Sigmoid colon (tissue), 7 donors: ENCODE results near the gene FOXL3. TPM values are rescaled to one million over a fixed set of nuclear protein-coding genes. Genes with fewer than 3 reads are reported as not detected.

Experiments
- DNase-seq: peaks from one replicate; pipeline ENCODE4 v3.0.0-alpha.2; 2019
- H3K27ac ChIP-seq, 4 donors: fragments of 200-600 bp; sonication (generic); one replicate each; pipeline ENCODE4 v1.5.1; 2016 to 2019; ENCODE audit warnings: mild to moderate bottlenecking in 1 of 4
- H3K27me3 ChIP-seq, 3 donors: fragments of 200-600 bp; sonication (generic); one replicate each; pipeline ENCODE4 v1.5.1; 2019; ENCODE audit warnings: mild to moderate bottlenecking in 1 of 3
- H3K36me3 ChIP-seq, 4 donors: fragments of 200-600 bp; sonication (generic); one replicate each; pipeline ENCODE4 v1.5.1; 2016 to 2019
- H3K4me1 ChIP-seq, 4 donors: fragments of 200-600 bp; sonication (generic); one replicate each; pipeline ENCODE4 v1.5.1; 2017 to 2019
- H3K4me3 ChIP-seq, 4 donors: fragments of 200-600 bp; sonication (generic); one replicate each; pipeline ENCODE4 v1.5.1; 2017 to 2019; ENCODE audit warnings: mild to moderate bottlenecking in 2 of 4, moderate library complexity in 1 of 4
- H3K9me3 ChIP-seq, 4 donors: fragments of 200-600 bp in 3 of 4; sonication (generic) in 3 of 4; one replicate each; pipeline versions ENCODE4 v1.5.1 to v1.6.1; 2013 to 2019
- EP300 ChIP-seq, 4 donors: sonication (generic); formaldehyde crosslinking; IDR thresholded peaks; one replicate each; pipeline ENCODE4 v1.6.1; 2017; ENCODE audit warnings: antibody characterized with exemption in 4 of 4
- POLR2A ChIP-seq, 2 donors: fragments of 450-650 bp; IDR thresholded peaks; one replicate each; pipeline ENCODE4 v1.6.1; 2016; ENCODE audit warnings: antibody characterized with exemption in 2 of 2, mild to moderate bottlenecking in 2 of 2, moderate library complexity in 2 of 2
- POLR2AphosphoS5 ChIP-seq, 4 donors: sonication (generic); formaldehyde crosslinking; IDR thresholded peaks; one replicate each; pipeline ENCODE4 v1.6.1; 2017; ENCODE audit warnings: antibody characterized with exemption in 4 of 4
- WGBS, 2 donors: extraction: QIAGEN DNeasy Blood & Tissue Kit; methylation state at CpG; one replicate each; pipeline ENCODE4 v1.1.7; 2013; 5-methylcytosine and 5-hydroxymethylcytosine counted together
- intact Hi-C: fragments of 100-400 bp; cut with DNase I; formaldehyde crosslinking; loops from one replicate; pipeline ENCODE4 v1.15.1; 2023
- polyA plus RNA-seq, 3 donors: library from polyadenylated mRNA; stranded (reverse); fragments of 200-250 nt; gene quantifications; one replicate each; pipeline ENCODE4 v1.2.3, GENCODE V29; 2013
- total RNA-seq, 4 donors: library from RNA; depleted of rRNA; stranded (reverse); fragments of >200 nt; gene quantifications; one replicate each; pipeline ENCODE4 v1.1.0, GENCODE V29; 2016
- TF ChIP-seq, protein P1 (sequence below), 4 experiments: fragments of 450-650 bp in 3 of 4; fragments of 200-600 bp in 1 of 4; IDR thresholded peaks; one replicate each; pipeline ENCODE4 v1.5.1; 2016 to 2019; ENCODE audit warnings: antibody characterized with exemption in 4 of 4, mild to moderate bottlenecking in 3 of 4, moderate library complexity in 2 of 4
- donor health status: healthy with polysubstance abuse.
- donor health status: Bipolar disorder and iron deficiency.
- donor health status: healthy.

The FOXL3 gene
- total and polyA plus RNA-seq, 7 donors: not detected

- no peak for TF ChIP-seq POLR2A (IDR thresholded peaks at IDR 0.05)
- TF ChIP-seq, protein P1, sequence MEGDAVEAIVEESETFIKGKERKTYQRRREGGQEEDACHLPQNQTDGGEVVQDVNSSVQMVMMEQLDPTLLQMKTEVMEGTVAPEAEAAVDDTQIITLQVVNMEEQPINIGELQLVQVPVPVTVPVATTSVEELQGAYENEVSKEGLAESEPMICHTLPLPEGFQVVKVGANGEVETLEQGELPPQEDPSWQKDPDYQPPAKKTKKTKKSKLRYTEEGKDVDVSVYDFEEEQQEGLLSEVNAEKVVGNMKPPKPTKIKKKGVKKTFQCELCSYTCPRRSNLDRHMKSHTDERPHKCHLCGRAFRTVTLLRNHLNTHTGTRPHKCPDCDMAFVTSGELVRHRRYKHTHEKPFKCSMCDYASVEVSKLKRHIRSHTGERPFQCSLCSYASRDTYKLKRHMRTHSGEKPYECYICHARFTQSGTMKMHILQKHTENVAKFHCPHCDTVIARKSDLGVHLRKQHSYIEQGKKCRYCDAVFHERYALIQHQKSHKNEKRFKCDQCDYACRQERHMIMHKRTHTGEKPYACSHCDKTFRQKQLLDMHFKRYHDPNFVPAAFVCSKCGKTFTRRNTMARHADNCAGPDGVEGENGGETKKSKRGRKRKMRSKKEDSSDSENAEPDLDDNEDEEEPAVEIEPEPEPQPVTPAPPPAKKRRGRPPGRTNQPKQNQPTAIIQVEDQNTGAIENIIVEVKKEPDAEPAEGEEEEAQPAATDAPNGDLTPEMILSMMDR (IDR thresholded peaks at IDR 0.05): no peak
- no peak for TF ChIP-seq POLR2AphosphoS5 (IDR thresholded peaks at IDR 0.05)
- no peak for TF ChIP-seq EP300 (IDR thresholded peaks at IDR 0.05)
- WGBS, 2 donors: 86 to 90% methylated on average over 34 of the region's 34 CpGs
- H3K9me3 ChIP-seq: no peaks in the 10 kb centered on the region
- peak; percentile 47 for DNase-seq
- H3K4me1 ChIP-seq: no peaks in the 10 kb centered on the region
- H3K27me3 ChIP-seq: peaks cover 0 to 4% (median 3%) of the 10 kb centered on the region in 3 donors
- intact Hi-C loops: no loop called here
- H3K27ac ChIP-seq: no peak overlapping the region
- no peak overlapping the region for H3K4me3 ChIP-seq
- no peaks in the 10 kb centered on the region for H3K36me3 ChIP-seq
These were observed 11.5 kb downstream of the FOXL3 start for GRCh38 chr7:301291-302053.

DNA sequence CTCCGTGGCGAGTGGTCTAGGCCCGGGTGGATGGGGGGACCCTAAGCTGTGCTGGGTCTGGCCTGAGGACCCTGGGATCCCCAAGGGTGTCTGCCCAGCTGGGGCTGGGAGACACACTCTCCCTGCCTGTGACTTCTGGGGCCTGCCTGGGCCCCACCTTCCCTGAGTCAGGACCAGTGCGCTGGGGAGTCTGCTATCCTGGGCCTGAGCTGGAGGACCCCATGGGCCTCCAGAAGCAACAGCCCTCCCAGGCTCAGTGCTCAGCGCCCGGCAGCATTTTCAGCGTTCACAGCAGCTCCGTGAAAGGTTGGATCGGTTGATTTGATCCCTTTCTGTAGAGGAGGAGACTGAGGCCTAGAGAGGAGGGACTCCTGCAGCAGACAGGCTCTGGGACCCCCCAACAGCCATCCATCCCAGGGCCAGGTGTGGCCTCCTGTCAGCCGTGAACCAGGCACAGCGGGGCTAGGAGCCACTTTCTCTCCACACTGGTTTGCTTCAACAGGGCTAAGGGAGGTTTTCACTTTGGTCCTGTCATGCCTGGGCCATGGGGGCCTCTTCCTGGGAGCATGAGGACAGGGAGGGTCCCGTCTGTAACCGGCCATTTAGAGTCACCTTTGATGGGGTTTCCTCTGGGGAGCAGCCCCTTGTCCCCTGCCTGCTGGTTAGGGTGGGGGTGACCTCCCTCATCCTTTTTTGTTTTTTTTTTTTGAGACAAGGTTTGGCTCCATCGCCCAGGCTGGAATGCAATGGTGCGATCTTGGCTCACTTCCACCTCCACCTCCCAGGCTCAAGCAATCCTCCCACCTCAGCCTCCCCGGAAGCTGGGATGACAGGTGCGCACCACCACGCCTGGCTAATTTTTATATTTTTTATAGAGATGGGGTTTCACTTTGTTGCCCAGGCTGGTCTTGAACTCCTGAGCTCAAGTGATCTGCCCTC is 12.4 kb downstream of the FOXL3 start:
- no peaks in the 10 kb centered on the region for H3K9me3 ChIP-seq
- H3K27ac ChIP-seq: no peak overlapping the region
- peak; percentile 40 for DNase-seq
- intact Hi-C loops: no loop called here
- H3K27me3 ChIP-seq: peaks cover 0 to 4% (median 3%) of the 10 kb centered on the region in 3 donors
- TF ChIP-seq, protein P1 (IDR thresholded peaks at IDR 0.05): no peak
- TF ChIP-seq POLR2A (IDR thresholded peaks at IDR 0.05) (no peak), POLR2AphosphoS5 (IDR thresholded peaks at IDR 0.05) (no peak), EP300 (IDR thresholded peaks at IDR 0.05) (no peak)
- no peak overlapping the region for H3K4me3 ChIP-seq
- H3K4me1 ChIP-seq: no peaks in the 10 kb centered on the region
- WGBS, 2 donors: 89 to 95% methylated on average over 18 of the region's 18 CpGs
- no peaks in the 10 kb centered on the region for H3K36me3 ChIP-seq

GRCh38 chr7:303425-303824 is 13.5 kb downstream of the FOXL3 start:
- 93% methylated on average over 11 of the region's 11 CpGs for WGBS, 2 donors
- H3K27ac ChIP-seq: no peak overlapping the region
- no peak overlapping the region for H3K4me3 ChIP-seq
- intact Hi-C loops: no loop called here
- peaks cover 0 to 4% (median 3%) of the 10 kb centered on the region in 3 donors for H3K27me3 ChIP-seq
- peak; percentile 34 for DNase-seq
- no peaks in the 10 kb centered on the region for H3K36me3 ChIP-seq
- peaks cover 0 to 2% (median 0%) of the 10 kb centered on the region in 4 donors for H3K9me3 ChIP-seq
- TF ChIP-seq, protein P1 (IDR thresholded peaks at IDR 0.05): no peak
- TF ChIP-seq POLR2A (IDR thresholded peaks at IDR 0.05): no peak
- TF ChIP-seq POLR2AphosphoS5 (IDR thresholded peaks at IDR 0.05): no peak
- TF ChIP-seq EP300 (IDR thresholded peaks at IDR 0.05): no peak
- H3K4me1 ChIP-seq: no peaks in the 10 kb centered on the region

- TF ChIP-seq POLR2A (IDR thresholded peaks at IDR 0.05) (no peak), EP300 (IDR thresholded peaks at IDR 0.05) (no peak), POLR2AphosphoS5 (IDR thresholded peaks at IDR 0.05) (no peak)
- TF ChIP-seq, protein P1 (IDR thresholded peaks at IDR 0.05): no peak
- Histone ChIP-seq H3K4me3 (no peak overlapping the region), H3K36me3 (no peaks in the 10 kb centered on the region), H3K4me1 (no peaks in the 10 kb centered on the region), H3K9me3 (peaks cover 0 to 2% (median 0%) of the 10 kb centered on the region in 4 donors), H3K27me3 (peaks cover 0 to 4% (median 3%) of the 10 kb centered on the region in 3 donors), H3K27ac (no peak overlapping the region)
- peak; percentile 39 for DNase-seq
- WGBS, 2 donors: 87 to 90% methylated on average over 24 of the region's 24 CpGs
- intact Hi-C loops: no loop called here
These were observed 14.1 kb downstream of the FOXL3 start for GRCh38 chr7:303884-304573.
